ENCODE data around the gene FZD2. TPM values are rescaled to one million over a fixed set of nuclear protein-coding genes. Genes with fewer than 3 reads are reported as not detected.
"Not testable (repeated sequence)": the region's sequence is repeated elsewhere in the genome, so short reads cannot be mapped to it uniquely, and the experiment has no call there.

The FZD2 gene
- total RNA-seq = under 1 TPM; 0.36 to 0.45 TPM

- Mint-ChIP-seq H3K36me3 (peaks cover 2% of the 10 kb centered on the region), H3K27me3 (peaks cover 76% of the 10 kb centered on the region), H3K4me3 (peak within 1 kb of the TSS; percentile 81), H3K9me3 (no peaks in the 10 kb centered on the region), H3K27ac (peak within 1 kb of the TSS; percentile 63), H3K4me1 (peaks cover 22% of the 10 kb centered on the region)
- ATAC-seq (ENCODE audit: low read depth) = peak; percentile 73
- peak; percentile 70 for DNase-seq
- POLR2A ChIA-PET = interaction anchor here (0.7 kb wide), 1 partner anchor 463 kb away, joined by 3 read pairs; no protein-coding TSS in a partner anchor
Measured at GRCh38 chr17:44556832-44557606, at the start of gene FZD2. FZD2 (plus strand) TSS chr17:44557484; CDS start chr17:44557689, 205 bp downstream.

- H3K4me3 Mint-ChIP-seq; H3K27ac Mint-ChIP-seq; POLR2A ChIA-PET; H3K36me3 Mint-ChIP-seq; H3K9me3 Mint-ChIP-seq; H3K4me1 Mint-ChIP-seq; H3K27me3 Mint-ChIP-seq; DNase-seq; ATAC-seq (ENCODE audit: low read depth): not testable (repeated sequence)
Measured at GRCh38 chr17:44511241-44512134, 45.8 kb upstream of the FZD2 start.

GRCh38 chr17:44518032-44518431 lies 39.3 kb upstream of the FZD2 start:
- no peak for ATAC-seq (ENCODE audit: low read depth)

GRCh38 chr17:44522883-44523671 lies 34.2 kb upstream of the FZD2 start:
- ATAC-seq (ENCODE audit: low read depth) = peak; percentile 70
- POLR2A ChIA-PET = interaction anchor here (1.9 kb wide), 1 partner anchor 19 kb away, joined by 6 read pairs; the partner anchor contains the start of gene GPATCH8

More at GRCh38 chr17:44518032-44518431, 39.3 kb upstream of the FZD2 start:
- Mint-ChIP-seq H3K36me3 (no peaks in the 10 kb centered on the region), H3K27ac (no peak overlapping the region), H3K4me1 (no peaks in the 10 kb centered on the region), H3K9me3 (no peaks in the 10 kb centered on the region), H3K27me3 (peaks cover 25% of the 10 kb centered on the region), H3K4me3 (no peak overlapping the region)
- POLR2A ChIA-PET = no interaction called here
- DNase-seq = no peak

DNA sequence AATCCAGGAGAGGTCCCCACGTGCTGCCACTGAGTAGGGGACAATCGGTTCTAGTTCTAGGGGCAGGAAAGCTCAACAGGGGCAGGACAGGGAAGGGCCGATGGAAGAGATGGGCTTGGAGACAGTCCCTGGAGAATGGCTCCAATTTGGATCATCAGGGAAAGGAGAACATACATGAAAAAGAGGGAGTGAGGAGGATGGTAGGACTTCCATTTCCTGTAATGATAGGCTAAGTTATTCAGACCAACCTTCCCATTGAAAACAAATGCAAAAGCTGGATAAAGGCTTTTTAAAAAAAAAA lies 33.7 kb upstream of the FZD2 start:
- Mint-ChIP-seq H3K36me3 (no peaks in the 10 kb centered on the region), H3K27me3 (peaks cover 17% of the 10 kb centered on the region), H3K4me3 (no peak overlapping the region), H3K4me1 (no peaks in the 10 kb centered on the region), H3K9me3 (peaks cover 2% of the 10 kb centered on the region), H3K27ac (no peak overlapping the region)
- DNase-seq = no peak
- POLR2A ChIA-PET = interaction anchor here (1.9 kb wide), 1 partner anchor 20 kb away, joined by 6 read pairs; the partner anchor contains the start of gene GPATCH8
- no peak for ATAC-seq (ENCODE audit: low read depth)

More at GRCh38 chr17:44522883-44523671, 34.2 kb upstream of the FZD2 start:
- H3K36me3 Mint-ChIP-seq = no peaks in the 10 kb centered on the region
- H3K9me3 Mint-ChIP-seq = peaks cover 2% of the 10 kb centered on the region
- no peak overlapping the region for H3K4me3 Mint-ChIP-seq
- H3K4me1 Mint-ChIP-seq = no peaks in the 10 kb centered on the region
- H3K27me3 Mint-ChIP-seq = peaks cover 17% of the 10 kb centered on the region
- DNase-seq = peak; percentile 67
- H3K27ac Mint-ChIP-seq = no peak overlapping the region

- Mint-ChIP-seq H3K9me3 (peaks cover 2% of the 10 kb centered on the region), H3K4me3 (no peak overlapping the region), H3K4me1 (no peaks in the 10 kb centered on the region), H3K27ac (no peak overlapping the region), H3K36me3 (no peaks in the 10 kb centered on the region), H3K27me3 (peaks cover 6% of the 10 kb centered on the region)
- no peak for DNase-seq
- no peak for ATAC-seq (ENCODE audit: low read depth)
- POLR2A ChIA-PET = no interaction called here
Measured at GRCh38 chr17:44527102-44527501, 30.2 kb upstream of the FZD2 start.

DNA sequence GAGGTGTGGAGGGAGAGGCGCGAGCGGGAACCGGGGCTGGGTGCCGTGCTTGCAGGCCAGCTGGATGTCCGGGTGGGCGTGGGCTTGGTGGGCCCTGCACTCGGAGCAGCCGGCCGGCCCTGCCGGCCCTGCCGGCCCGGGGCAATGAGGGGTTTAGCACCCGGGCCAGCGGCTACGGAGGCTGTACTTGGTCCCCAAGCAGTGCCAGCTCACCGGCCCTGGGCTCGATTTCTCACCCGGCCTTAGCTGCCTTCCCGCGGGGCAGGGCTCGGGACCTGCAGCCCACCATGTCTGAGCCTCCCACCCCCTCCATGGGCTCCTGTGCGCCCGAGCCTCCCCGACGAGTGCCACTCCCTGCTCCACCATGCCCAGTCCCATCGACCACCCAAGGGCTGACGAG lies 29.3 kb upstream of the FZD2 start:
- H3K27ac Mint-ChIP-seq = no peak overlapping the region
- H3K27me3 Mint-ChIP-seq = peaks cover 7% of the 10 kb centered on the region
- H3K36me3 Mint-ChIP-seq = no peaks in the 10 kb centered on the region
- peaks cover 2% of the 10 kb centered on the region for H3K9me3 Mint-ChIP-seq
- no peak for ATAC-seq (ENCODE audit: low read depth)
- DNase-seq = no peak
- no peak overlapping the region for H3K4me3 Mint-ChIP-seq
- POLR2A ChIA-PET = no interaction called here
- no peaks in the 10 kb centered on the region for H3K4me1 Mint-ChIP-seq

DNA sequence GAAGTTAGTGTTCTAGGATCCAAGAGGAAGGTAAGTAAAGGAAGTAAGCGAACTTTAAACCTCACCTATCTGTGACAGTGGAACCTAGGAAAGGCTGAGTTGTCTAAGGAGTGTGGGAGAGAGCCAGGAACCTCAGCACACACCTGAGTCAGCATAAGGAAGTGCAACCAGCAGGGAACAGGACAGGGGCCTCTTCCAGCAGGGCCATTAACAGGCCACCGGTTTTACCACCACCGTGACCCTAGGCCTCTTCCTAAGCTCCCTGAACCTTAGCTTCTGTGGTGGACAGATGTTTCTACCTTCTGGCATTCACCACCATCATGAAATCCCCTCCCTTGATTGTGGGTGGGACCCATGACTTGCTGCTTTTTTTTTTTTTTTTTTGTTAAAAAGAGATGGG lies 27.4 kb upstream of the FZD2 start:
- no peak overlapping the region for H3K27ac Mint-ChIP-seq

GRCh38 chr17:44530896-44531418 lies 26.3 kb upstream of the FZD2 start:
- ATAC-seq (ENCODE audit: low read depth) (no peak), DNase-seq (no peak)
- no peak overlapping the region for H3K27ac Mint-ChIP-seq
- H3K36me3 Mint-ChIP-seq = no peaks in the 10 kb centered on the region
- H3K4me1 Mint-ChIP-seq = peaks cover 5% of the 10 kb centered on the region
- POLR2A ChIA-PET = no interaction called here
- peaks cover 7% of the 10 kb centered on the region for H3K27me3 Mint-ChIP-seq
- no peak overlapping the region for H3K4me3 Mint-ChIP-seq
- peaks cover 2% of the 10 kb centered on the region for H3K9me3 Mint-ChIP-seq

More for the DNA sequence above, 27.4 kb upstream of the FZD2 start:
- Mint-ChIP-seq H3K9me3 (peaks cover 2% of the 10 kb centered on the region), H3K4me1 (peaks cover 5% of the 10 kb centered on the region), H3K4me3 (no peak overlapping the region), H3K36me3 (no peaks in the 10 kb centered on the region), H3K27me3 (peaks cover 7% of the 10 kb centered on the region)
- ATAC-seq (ENCODE audit: low read depth) = no peak
- POLR2A ChIA-PET = no interaction called here
- no peak for DNase-seq

DNA sequence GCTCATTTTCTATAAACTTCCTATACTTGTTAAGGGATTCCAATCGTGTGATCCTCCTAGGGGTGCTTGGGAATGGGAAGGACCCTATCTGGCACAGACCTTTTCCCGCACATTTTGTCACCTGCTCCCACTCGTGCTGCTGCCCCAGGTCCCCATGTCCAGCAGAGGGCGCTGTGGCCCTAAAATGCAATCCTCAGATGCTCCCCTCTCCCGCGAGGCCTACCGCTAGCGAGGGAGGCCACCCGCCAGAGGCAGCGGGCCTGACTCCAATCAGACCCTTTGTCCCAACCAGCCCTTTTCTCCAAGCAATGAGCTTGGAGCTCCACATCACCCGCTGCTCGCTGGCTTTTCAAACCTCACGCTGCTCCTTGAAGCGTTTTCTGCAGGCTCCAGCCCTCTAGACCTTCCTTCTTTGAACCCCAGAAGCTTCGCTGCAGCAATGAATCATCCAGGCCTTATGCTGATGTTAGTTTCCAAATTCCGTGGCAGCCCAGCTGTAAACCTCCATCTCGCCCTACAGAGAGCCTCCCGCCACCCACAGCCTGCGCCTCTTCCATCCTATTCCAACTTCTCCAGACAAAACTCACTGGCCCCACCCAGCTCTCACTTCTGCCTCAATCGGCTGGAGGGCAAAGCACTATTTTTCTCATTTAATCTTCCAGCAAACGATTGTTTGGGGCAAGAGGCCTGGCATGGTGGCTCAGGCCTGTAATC lies 23.6 kb upstream of the FZD2 start:
- H3K27ac Mint-ChIP-seq = no peak overlapping the region

GRCh38 chr17:44536090-44536953 lies 21.0 kb upstream of the FZD2 start:
- Mint-ChIP-seq H3K4me3 (no peak overlapping the region), H3K36me3 (no peaks in the 10 kb centered on the region), H3K27ac (no peak overlapping the region), H3K27me3 (peaks cover 9% of the 10 kb centered on the region), H3K4me1 (peaks cover 5% of the 10 kb centered on the region), H3K9me3 (no peaks in the 10 kb centered on the region)
- DNase-seq (no peak), ATAC-seq (ENCODE audit: low read depth) (no peak)
- POLR2A ChIA-PET = no interaction called here

More for the DNA sequence above, 23.6 kb upstream of the FZD2 start:
- POLR2A ChIA-PET = no interaction called here
- H3K36me3 Mint-ChIP-seq = no peaks in the 10 kb centered on the region
- no peaks in the 10 kb centered on the region for H3K9me3 Mint-ChIP-seq
- no peak overlapping the region for H3K4me3 Mint-ChIP-seq
- H3K27me3 Mint-ChIP-seq = peaks cover 11% of the 10 kb centered on the region
- H3K4me1 Mint-ChIP-seq = peaks cover 5% of the 10 kb centered on the region
- DNase-seq (peak; percentile 89), ATAC-seq (ENCODE audit: low read depth) (peak; percentile 83)

DNA sequence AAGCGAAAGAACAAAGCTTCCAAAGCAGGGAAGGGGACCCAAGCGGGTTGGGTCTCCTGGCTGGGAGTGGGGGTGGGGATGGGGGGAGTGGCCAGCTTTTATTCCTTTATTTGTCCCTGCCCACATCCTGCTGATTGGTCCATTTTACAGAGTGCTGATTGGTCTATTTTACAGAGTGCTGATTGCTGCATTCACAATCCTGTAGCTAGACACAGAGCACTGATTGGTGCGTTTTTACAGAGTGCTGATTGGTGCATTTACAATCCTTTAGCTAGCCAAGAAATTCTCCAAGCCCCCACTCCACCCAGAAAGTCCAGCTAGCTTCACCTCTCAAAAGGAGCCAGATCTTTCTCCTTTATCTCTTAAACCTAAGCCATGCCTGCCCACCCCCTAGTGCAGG lies 19.4 kb upstream of the FZD2 start:
- ATAC-seq (ENCODE audit: low read depth); DNase-seq; H3K27ac Mint-ChIP-seq; H3K4me1 Mint-ChIP-seq; POLR2A ChIA-PET; H3K27me3 Mint-ChIP-seq; H3K9me3 Mint-ChIP-seq; H3K36me3 Mint-ChIP-seq; H3K4me3 Mint-ChIP-seq: not testable (repeated sequence)

Measured in activated naive CD8-positive, alpha-beta T cell treated with anti-CD3 and anti-CD28 coated beads, Interleukin-2, amount 10 ng/mL, durations not matched to agents 7 days and 5 days (primary cell).